Mucosa of descending colon (tissue), 3 donors: ENCODE results near the gene RMI2. TPM values are rescaled to one million over a fixed set of nuclear protein-coding genes. Genes with fewer than 3 reads are reported as not detected.

Experiments used
- ATAC-seq: fragments of 200-7000 bp; cut with Tn5 transposase; one replicate; pipeline ENCODE4 v1.9.1; 2020; ENCODE audit warnings: mild to moderate bottlenecking, moderate library complexity
- DNase-seq, 3 donors: peaks; one replicate each; pipeline ENCODE4 v3.0.0-alpha.2; 2020
- H3K36me3 ChIP-seq: fragments of 200-600 bp; one replicate; pipeline ENCODE4 v1.8.0; 2021; ENCODE audit warnings: low read depth, mild to moderate bottlenecking
- H3K4me1 ChIP-seq: fragments of 200-600 bp; one replicate; pipeline ENCODE4 v1.8.0; 2021; ENCODE audit warnings: low read depth, mild to moderate bottlenecking
- H3K4me3 ChIP-seq: fragments of 200-600 bp; one replicate; pipeline ENCODE4 v1.8.0; 2021; ENCODE audit warnings: mild to moderate bottlenecking
- H3K9me3 ChIP-seq: fragments of 200-600 bp; one replicate; pipeline ENCODE4 v1.8.0; 2021; ENCODE audit warnings: mild to moderate bottlenecking
- intact Hi-C, 2 donors: fragments of 100-400 bp; cut with DNase I in 1 of 2; cut with micrococcal nuclease in 1 of 2; formaldehyde crosslinking; loops; one replicate each; pipeline versions ENCODE4 v1.11.0 to v1.11.1; 2022; cut with DNase I, micrococcal nuclease
- total RNA-seq, 3 donors: library from RNA; stranded (reverse); fragmentation: NEBNext Ultra II Directional in 2 of 3; extraction: Animal tissue kit (Norgen Biotek cat#: 25700) in 2 of 3; gene quantifications; one replicate each; pipeline versions ENCODE4 v1.2.1 to v1.2.4, GENCODE V29; 2021 to 2023
- TF ChIP-seq, protein P1 (sequence below): fragments of 200-600 bp; IDR thresholded peaks from one replicate; pipeline ENCODE4 v1.8.0; 2022; ENCODE audit warnings: antibody characterized with exemption, mild to moderate bottlenecking
- donor health status: DM: no; HTN: no; CAD: no; lungs with moderate emphysema.
- donor health status: DM: no; HTN: no; CAD: no.
- donor health status: DM: no; HTN: yes; CAD: no.

Gene RMI2
- total RNA-seq, 3 donors from 2014 or later: 2.1 to 12.1 (median 7.0) TPM

DNA sequence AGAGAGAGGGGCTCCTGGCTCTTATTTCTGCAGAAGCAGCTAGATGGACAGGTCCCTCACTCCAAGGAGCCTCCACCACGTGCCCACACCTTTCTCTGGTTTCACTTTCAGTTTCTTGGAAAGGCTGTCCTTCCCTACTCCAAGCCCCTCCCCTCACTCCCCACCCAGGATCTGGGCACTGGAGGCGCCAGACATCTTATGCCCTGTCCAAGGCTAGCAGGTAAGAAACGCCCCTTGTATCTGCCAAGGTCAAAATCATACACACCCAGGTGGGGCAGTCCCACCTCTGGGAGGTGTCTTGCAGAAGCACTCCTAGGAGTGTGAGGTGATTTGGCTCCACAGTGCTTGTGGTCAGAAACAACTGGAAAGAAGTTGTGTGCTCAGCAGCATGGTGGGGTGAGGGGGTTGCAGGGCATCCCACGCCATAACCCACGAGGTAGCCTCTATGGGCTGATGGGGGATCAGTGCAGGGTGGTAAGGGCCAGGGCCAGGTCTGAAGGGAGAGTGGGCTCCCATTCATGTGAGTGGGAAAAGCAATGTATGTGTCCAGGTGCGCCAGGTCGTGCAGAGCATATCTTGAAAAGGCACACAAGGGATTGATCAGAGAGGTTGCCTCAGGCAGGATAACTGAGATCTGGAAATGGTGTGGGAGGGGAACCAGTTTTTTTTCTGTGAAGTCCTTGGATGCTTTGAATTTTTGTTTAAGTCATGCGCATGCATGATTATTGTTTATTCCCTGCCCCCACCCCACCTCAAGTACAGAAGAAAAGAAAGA is 32.4 kb upstream of the RMI2 start:
- Histone ChIP-seq H3K36me3 (no peaks in the 10 kb centered on the region), H3K9me3 (no peaks in the 10 kb centered on the region), H3K4me1 (peaks cover 8% of the 10 kb centered on the region), H3K4me3 (no peak overlapping the region)
- intact Hi-C loops: no loop called here
- DNase-seq: peak; percentile 64 to 77 (median 76)
- TF ChIP-seq, protein P1, sequence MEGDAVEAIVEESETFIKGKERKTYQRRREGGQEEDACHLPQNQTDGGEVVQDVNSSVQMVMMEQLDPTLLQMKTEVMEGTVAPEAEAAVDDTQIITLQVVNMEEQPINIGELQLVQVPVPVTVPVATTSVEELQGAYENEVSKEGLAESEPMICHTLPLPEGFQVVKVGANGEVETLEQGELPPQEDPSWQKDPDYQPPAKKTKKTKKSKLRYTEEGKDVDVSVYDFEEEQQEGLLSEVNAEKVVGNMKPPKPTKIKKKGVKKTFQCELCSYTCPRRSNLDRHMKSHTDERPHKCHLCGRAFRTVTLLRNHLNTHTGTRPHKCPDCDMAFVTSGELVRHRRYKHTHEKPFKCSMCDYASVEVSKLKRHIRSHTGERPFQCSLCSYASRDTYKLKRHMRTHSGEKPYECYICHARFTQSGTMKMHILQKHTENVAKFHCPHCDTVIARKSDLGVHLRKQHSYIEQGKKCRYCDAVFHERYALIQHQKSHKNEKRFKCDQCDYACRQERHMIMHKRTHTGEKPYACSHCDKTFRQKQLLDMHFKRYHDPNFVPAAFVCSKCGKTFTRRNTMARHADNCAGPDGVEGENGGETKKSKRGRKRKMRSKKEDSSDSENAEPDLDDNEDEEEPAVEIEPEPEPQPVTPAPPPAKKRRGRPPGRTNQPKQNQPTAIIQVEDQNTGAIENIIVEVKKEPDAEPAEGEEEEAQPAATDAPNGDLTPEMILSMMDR: no peak
- peak; percentile 75 for ATAC-seq

DNA sequence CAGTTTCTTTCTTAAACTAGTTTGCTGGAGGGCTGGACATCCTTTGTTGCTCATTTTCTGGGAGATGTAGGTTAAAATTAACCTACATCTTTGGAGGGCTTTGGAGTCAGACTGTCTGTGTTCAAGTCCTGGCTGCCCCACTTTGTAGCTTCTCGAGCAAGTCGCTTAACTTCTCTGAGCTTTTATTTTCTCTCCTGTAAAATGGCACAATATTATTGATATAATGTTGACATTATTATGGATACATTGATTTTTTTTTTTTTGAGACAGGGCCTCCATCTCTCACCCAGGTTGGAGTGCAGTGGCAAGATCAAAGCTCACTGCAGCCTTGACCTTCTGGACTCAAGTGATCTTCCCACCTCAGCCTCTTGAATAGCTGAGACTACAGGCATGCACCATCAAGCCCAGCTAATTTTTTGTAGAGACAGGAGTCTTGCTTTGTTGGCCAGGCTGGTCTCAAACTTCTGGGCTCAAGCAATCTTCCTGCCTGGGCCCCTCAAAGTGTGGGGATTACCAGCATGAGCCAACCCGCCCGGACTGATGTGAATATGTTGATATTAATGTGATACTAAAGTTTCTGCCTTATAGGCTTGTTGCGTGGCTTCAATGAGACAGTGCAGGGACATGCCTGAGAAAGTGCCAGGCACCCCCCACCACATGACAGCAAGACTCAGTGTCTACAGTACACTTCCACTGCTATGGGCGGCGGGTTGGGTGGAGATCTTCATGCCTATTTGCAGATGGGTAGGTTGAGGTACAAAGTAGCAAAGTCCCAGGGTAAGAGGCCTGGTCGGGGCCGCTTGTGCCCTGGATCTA is 31.6 kb upstream of the RMI2 start:
- no peak for ATAC-seq
- no peak for DNase-seq

DNA sequence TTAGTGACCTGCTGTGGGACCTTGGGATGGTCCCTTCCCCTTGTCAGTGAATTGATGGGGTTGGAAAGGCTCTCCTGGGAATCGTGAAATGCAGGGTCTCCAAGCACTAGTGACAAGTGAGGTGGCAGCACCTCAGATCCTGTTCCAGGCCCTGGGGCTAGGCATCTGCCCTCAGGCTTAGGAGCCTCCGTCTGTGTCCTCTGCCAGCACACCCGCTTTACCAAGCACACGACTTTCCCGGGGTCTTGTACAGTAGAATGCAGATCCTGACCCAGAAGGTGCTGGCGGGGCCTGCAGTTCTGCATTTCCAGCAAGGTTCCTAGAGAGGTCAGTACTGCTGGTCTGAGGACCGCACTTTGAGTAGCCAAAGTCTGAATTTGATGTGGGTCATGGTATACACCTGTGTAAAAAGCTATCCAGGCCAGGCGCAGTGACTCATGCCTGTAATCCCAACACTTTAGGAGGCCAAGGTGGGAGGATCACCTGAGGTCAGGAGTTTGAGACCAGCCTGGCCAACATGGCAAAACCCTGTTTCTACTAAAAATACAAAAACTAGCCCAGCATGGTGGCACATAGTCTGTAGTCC is 30.9 kb upstream of the RMI2 start:
- H3K9me3 ChIP-seq: no peaks in the 10 kb centered on the region
- no peak for ATAC-seq
- H3K4me3 ChIP-seq: no peak overlapping the region
- peaks cover 5% of the 10 kb centered on the region for H3K4me1 ChIP-seq
- no peaks in the 10 kb centered on the region for H3K36me3 ChIP-seq
- TF ChIP-seq, protein P1: no peak
- intact Hi-C loops: no loop called here
- no peak for DNase-seq

More for the DNA sequence above, 31.6 kb upstream of the RMI2 start:
- TF ChIP-seq, protein P1: no peak
- Histone ChIP-seq H3K4me3 (no peak overlapping the region), H3K4me1 (peaks cover 5% of the 10 kb centered on the region), H3K36me3 (no peaks in the 10 kb centered on the region), H3K9me3 (no peaks in the 10 kb centered on the region)
- intact Hi-C loops: no loop called here

DNA sequence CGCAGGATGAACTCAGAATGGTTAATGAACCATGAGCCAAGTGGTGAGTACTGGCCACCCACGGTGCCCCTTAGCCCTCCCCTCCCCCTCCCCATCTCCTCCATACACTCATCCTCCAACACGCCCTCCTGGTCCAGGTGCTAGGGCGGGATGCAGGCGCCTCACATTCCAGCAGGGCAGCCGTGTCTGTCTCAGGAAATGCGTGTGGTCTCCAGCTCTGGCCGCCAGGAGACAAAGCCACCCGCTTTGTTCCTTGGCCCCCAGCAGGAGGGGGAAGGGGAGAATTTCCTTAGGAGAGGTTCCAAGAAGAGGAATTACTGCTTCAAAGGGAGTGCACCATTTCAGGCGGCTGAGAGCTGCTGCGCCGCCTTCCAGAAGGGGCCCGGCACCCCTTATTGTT is 29.7 kb upstream of the RMI2 start:
- no peak for DNase-seq
- Histone ChIP-seq H3K4me3 (no peak overlapping the region), H3K36me3 (no peaks in the 10 kb centered on the region), H3K9me3 (no peaks in the 10 kb centered on the region), H3K4me1 (peaks cover 5% of the 10 kb centered on the region)
- no peak for ATAC-seq
- TF ChIP-seq, protein P1: no peak
- intact Hi-C loops: no loop called here

DNA sequence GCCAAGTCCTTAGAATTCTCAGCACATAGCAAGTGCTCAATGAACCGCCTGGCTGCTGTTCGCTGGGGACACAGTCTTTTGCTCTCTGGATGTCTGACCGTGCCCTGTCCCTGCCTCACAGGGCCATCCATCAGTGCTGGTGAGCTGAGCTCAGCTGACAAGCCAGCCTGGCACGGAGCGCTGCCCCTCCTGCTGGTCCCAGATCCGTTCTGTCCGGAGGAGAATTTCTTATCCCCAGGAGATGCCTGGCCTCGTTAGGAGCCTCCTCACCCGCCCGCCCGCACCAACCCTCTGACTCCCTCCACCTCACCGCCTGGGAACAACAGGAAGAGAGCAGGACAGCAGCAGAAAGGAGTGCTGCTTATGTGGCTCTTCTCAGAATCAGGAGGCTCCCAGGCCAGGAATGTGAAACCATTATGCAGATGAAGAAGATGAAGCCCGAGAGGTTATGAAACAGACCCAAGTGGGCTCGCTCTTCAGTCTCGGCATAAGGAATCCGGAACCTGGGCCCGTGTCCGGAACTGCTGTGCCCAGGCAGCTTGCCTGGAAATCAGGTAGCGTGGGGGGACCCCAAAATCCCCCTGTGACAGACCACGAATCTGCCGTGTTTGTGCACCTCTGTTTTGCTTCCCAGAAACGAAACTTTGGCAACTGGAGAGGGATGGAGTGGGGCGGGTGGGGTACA is 28.8 kb upstream of the RMI2 start:
- TF ChIP-seq, protein P1: no peak
- intact Hi-C loops: no loop called here
- no peak for DNase-seq
- Histone ChIP-seq H3K36me3 (no peaks in the 10 kb centered on the region), H3K4me3 (no peak overlapping the region), H3K4me1 (peaks cover 5% of the 10 kb centered on the region), H3K9me3 (no peaks in the 10 kb centered on the region)
- ATAC-seq: no peak
